NCI-H82 (cell line): ENCODE results near the gene LCN10.
"Not testable (repeated sequence)": the region's sequence is repeated elsewhere in the genome, so short reads cannot be mapped to it uniquely, and the experiment has no call there.

Experiments used
- DNase-seq: peaks from one replicate; lab custom pipeline; 2025; lab: John Stamatoyannopoulos, UW

LCN10 gene

GRCh38 chr9:136719195-136719880 is 23.4 kb downstream of the LCN10 start:
- DNase-seq: peak; percentile 32

GRCh38 chr9:136718345-136719194 is 24.2 kb downstream of the LCN10 start:
- DNase-seq: no peak

GRCh38 chr9:136717399-136717798 is 25.3 kb downstream of the LCN10 start:
- DNase-seq: no peak

- no peak for DNase-seq
These were observed 27.9 kb downstream of the LCN10 start for GRCh38 chr9:136714893-136715274.

- no peak for DNase-seq
These were observed 28.4 kb downstream of the LCN10 start for GRCh38 chr9:136714096-136714892.

GRCh38 chr9:136713550-136713949 is 29.2 kb downstream of the LCN10 start:
- peak; percentile 44 for DNase-seq

GRCh38 chr9:136712690-136713544 is 29.8 kb downstream of the LCN10 start:
- DNase-seq: no peak

- peak; percentile 82 for DNase-seq
These were observed 30.7 kb downstream of the LCN10 start, which contains the start of gene DIPK1B for GRCh38 chr9:136711751-136712689. TSS of gene DIPK1B (plus strand) at chr9:136712572. CDS start at chr9:136712666, 94 bp downstream.

GRCh38 chr9:136711219-136711648 is 31.5 kb downstream of the LCN10 start:
- not testable (repeated sequence) for DNase-seq

GRCh38 chr9:136710543-136710942 is 32.2 kb downstream of the LCN10 start:
- no peak for DNase-seq

- DNase-seq: no peak
These were observed 33.2 kb downstream of the LCN10 start for GRCh38 chr9:136709454-136710109.

- no peak for DNase-seq
These were observed 34.8 kb downstream of the LCN10 start for GRCh38 chr9:136707849-136708517.

- no peak for DNase-seq
These were observed 35.7 kb downstream of the LCN10 start for GRCh38 chr9:136707011-136707410.

- no peak for DNase-seq
These were observed 37.2 kb downstream of the LCN10 start for GRCh38 chr9:136705564-136705963.

- not testable (repeated sequence) for DNase-seq
These were observed 38.0 kb downstream of the LCN10 start for GRCh38 chr9:136704741-136705140.

GRCh38 chr9:136703276-136703860 is 39.4 kb downstream of the LCN10 start:
- peak; percentile 57 for DNase-seq

- DNase-seq: no peak
These were observed 41.1 kb downstream of the LCN10 start for GRCh38 chr9:136701668-136702053.

GRCh38 chr9:136700959-136701667 is 41.6 kb downstream of the LCN10 start:
- peak; percentile 32 for DNase-seq
